Mucosa of descending colon (tissue), 3 donors: ENCODE results near the gene FOXL1. TPM values are rescaled to one million over a fixed set of nuclear protein-coding genes. Genes with fewer than 3 reads are reported as not detected.

Source experiments
- ATAC-seq: fragments of 200-7000 bp; cut with Tn5 transposase; one replicate; pipeline ENCODE4 v1.9.1; 2020; ENCODE audit warnings: mild to moderate bottlenecking, moderate library complexity
- DNase-seq, 3 donors: peaks; one replicate each; pipeline ENCODE4 v3.0.0-alpha.2; 2020
- H3K36me3 ChIP-seq: fragments of 200-600 bp; one replicate; pipeline ENCODE4 v1.8.0; 2021; ENCODE audit warnings: low read depth, mild to moderate bottlenecking
- H3K4me1 ChIP-seq: fragments of 200-600 bp; one replicate; pipeline ENCODE4 v1.8.0; 2021; ENCODE audit warnings: low read depth, mild to moderate bottlenecking
- H3K4me3 ChIP-seq: fragments of 200-600 bp; one replicate; pipeline ENCODE4 v1.8.0; 2021; ENCODE audit warnings: mild to moderate bottlenecking
- H3K9me3 ChIP-seq: fragments of 200-600 bp; one replicate; pipeline ENCODE4 v1.8.0; 2021; ENCODE audit warnings: mild to moderate bottlenecking
- CTCF ChIP-seq: fragments of 200-600 bp; IDR thresholded peaks from one replicate; pipeline ENCODE4 v1.8.0; 2022; ENCODE audit warnings: antibody characterized with exemption, mild to moderate bottlenecking
- intact Hi-C, 2 donors: fragments of 100-400 bp; cut with DNase I in 1 of 2; cut with micrococcal nuclease in 1 of 2; formaldehyde crosslinking; loops; one replicate each; pipeline versions ENCODE4 v1.11.0 to v1.11.1; 2022; cut with DNase I, micrococcal nuclease
- total RNA-seq, 3 donors: library from RNA; stranded (reverse); fragmentation: NEBNext Ultra II Directional in 2 of 3; extraction: Animal tissue kit (Norgen Biotek cat#: 25700) in 2 of 3; gene quantifications; one replicate each; pipeline versions ENCODE4 v1.2.1 to v1.2.4, GENCODE V29; 2021 to 2023
- donor health status: DM: no; HTN: no; CAD: no; lungs with moderate emphysema.
- donor health status: DM: no; HTN: no; CAD: no.
- donor health status: DM: no; HTN: yes; CAD: no.

Gene FOXL1
- total RNA-seq, 3 donors from 2014 or later: 1.1 to 3.6 (median 2.4) TPM

- Histone ChIP-seq H3K9me3 (no peaks in the 10 kb centered on the region), H3K36me3 (no peaks in the 10 kb centered on the region), H3K4me1 (no peaks in the 10 kb centered on the region), H3K4me3 (no peak overlapping the region)
- DNase-seq (no peak), ATAC-seq (no peak)
- intact Hi-C loops: no loop called here
- TF ChIP-seq CTCF: no peak
Observed at GRCh38 chr16:86631444-86631843, 53.1 kb downstream of the FOXL1 start.

Other genes with a start within 250 kb of the FOXL1 start
- gene FOXF1, start 68.0 kb upstream of the FOXL1 start, total RNA-seq: 10 to 100 TPM in 1 of 3 donors, 1 to 10 TPM in 2; 6.9 to 85.8 (median 9.9) TPM
- gene MTHFSD, start 23.3 kb upstream of the FOXL1 start, total RNA-seq: 10 to 100 TPM; 22.6 to 30.4 (median 25.5) TPM
- gene FOXC2, start 11.7 kb upstream of the FOXL1 start, total RNA-seq: under 1 TPM; 0.23 to 0.67 (median 0.51) TPM